Heart right ventricle (tissue), 16 donors: ENCODE data around the gene GRIK2. TPM values are rescaled to one million over a fixed set of nuclear protein-coding genes. Genes with fewer than 3 reads are reported as not detected.

Source experiments
- ATAC-seq, 8 donors: fragments of 200-7000 bp; cut with Tn5 transposase; one replicate each; pipeline ENCODE4 v1.9.1; 2020; ENCODE audit warnings: mild to moderate bottlenecking in 8 of 8, moderate library complexity in 8 of 8, moderate number of reproducible peaks in 1 of 8
- DNase-seq, 2 donors: peaks; one replicate each; pipeline ENCODE4 v3.0.0-alpha.2; 2020
- H3K27ac ChIP-seq, 10 donors: fragments of 200-600 bp; sonication (generic) in 2 of 10; one replicate each; pipeline versions ENCODE4 v1.5.0 to v1.8.0; 2020 to 2022; ENCODE audit warnings: mild to moderate bottlenecking in 3 of 10
- H3K27me3 ChIP-seq, 7 donors: fragments of 200-600 bp; one replicate each; pipeline ENCODE4 v1.8.0; 2021 to 2022; ENCODE audit warnings: mild to moderate bottlenecking in 2 of 7
- H3K36me3 ChIP-seq, 9 donors: fragments of 200-600 bp; sonication (generic) in 1 of 9; one replicate each; pipeline versions ENCODE4 v1.5.0 to v1.8.0; 2020 to 2022; ENCODE audit warnings: mild to moderate bottlenecking in 2 of 9
- H3K4me1 ChIP-seq, 9 donors: fragments of 200-600 bp; sonication (generic) in 1 of 9; one replicate each; pipeline versions ENCODE4 v1.5.0 to v1.8.0; 2020 to 2022; ENCODE audit warnings: mild to moderate bottlenecking in 4 of 9
- H3K4me3 ChIP-seq, 10 donors: fragments of 200-600 bp; sonication (generic) in 2 of 10; one replicate each; pipeline versions ENCODE4 v1.5.0 to v1.8.0; 2020 to 2022; ENCODE audit warnings: mild to moderate bottlenecking in 7 of 10, moderate library complexity in 2 of 10
- H3K9me3 ChIP-seq, 11 donors: fragments of 200-600 bp in 10 of 11; sonication (generic) in 2 of 11; one replicate each; pipeline versions ENCODE4 v1.5.0 to v1.8.0; 2013 to 2022; ENCODE audit warnings: mild to moderate bottlenecking in 2 of 11, control low read depth in 1 of 11, moderate library complexity in 1 of 11
- CTCF ChIP-seq, 9 donors: fragments of 200-600 bp; sonication (generic) in 2 of 9; IDR thresholded peaks; one replicate each; pipeline versions ENCODE4 v1.5.0 to v1.8.0; 2021 to 2022; ENCODE audit warnings: antibody characterized with exemption in 9 of 9, mild to moderate bottlenecking in 5 of 9, moderate library complexity in 1 of 9
- WGBS, 2 donors: extraction: QIAGEN DNeasy Blood & Tissue Kit; methylation state at CpG; one replicate each; pipeline ENCODE4 v1.1.7; 2013; ENCODE audit warnings: inconsistent platforms in 1 of 2; 5-methylcytosine and 5-hydroxymethylcytosine counted together
- intact Hi-C, 10 donors: fragments of 100-400 bp; cut with DNase I; formaldehyde crosslinking; loops; one replicate each; pipeline versions ENCODE4 v1.11.1 to v1.14.2; 2022
- polyA plus RNA-seq, 2 donors: library from polyadenylated mRNA; stranded (reverse); fragments of 200-250 nt; gene quantifications; one replicate each; pipeline ENCODE4 v1.2.3, GENCODE V29; 2013
- total RNA-seq, 10 donors: library from RNA; stranded (reverse); fragmentation: NEBNext Ultra II Directional in 3 of 10; extraction: Animal tissue kit (Norgen Biotek cat#: 25700) in 3 of 10; gene quantifications; one replicate each; pipeline versions ENCODE4 v1.2.1 to v1.2.4, GENCODE V29; 2021 to 2023
- donor health status: Arrhythmogenic right ventricular cardiomyopathy.
- donor health status: ischemic (EF 13 %, LVEDD 7.1; RV severe dilation, severe dysfunction).
- donor health status: healthy with polysubstance abuse.
- donor health status: DM: no; HTN: yes; CAD: no.
- donor health status: DM: no; HTN: no; CAD: no.
- donor health status: ischemic (EF 25% LVEDD 6.9; RV normal size, moderate dysfunction).
- donor health status: ischemic (EF 25% LVEDD 5.7; RV mildly dilated, moderate dysfunction).
- donor health status: healthy.
- donor health status: DM: yes; HTN: yes; CAD: no.
- donor health status: Ischemic cardiomyopathy.
- donor health status: ischemic (EF 35%, LVEDD 5.7; RV mildly dilated, moderate dysfunction).
- donor health status: nonischemic (EF 11% LVEDD 7.7; RV severe dilation, severe dysfunction).
- donor health status: DM: yes; HTN: yes; CAD: no.
- donor health status: PGD.
- donor health status: ischemic (EF 29% LVEDD 5.4; RV normal size, mild dysfunction).
- donor health status: nonischemic (EF 23%, LVEDD 6.1; RV moderate dilation, normal function).

Gene GRIK2
- total and polyA plus RNA-seq, 12 donors = 0.13 to 7.0 (median 2.5) TPM

- TF ChIP-seq CTCF (IDR thresholded peaks at IDR 0.05) = no peak
- ATAC-seq (no peak), DNase-seq (no peak)
- Histone ChIP-seq H3K4me3 (no peak overlapping the region), H3K9me3 (no peaks in the 10 kb centered on the region), H3K27ac (no peak overlapping the region), H3K4me1 (no peaks in the 10 kb centered on the region), H3K27me3 (no peaks in the 10 kb centered on the region), H3K36me3 (no peaks in the 10 kb centered on the region)
- WGBS, 2 donors = 69 to 74% methylated on average over 1 of the region's 1 CpG
- intact Hi-C loops = no loop called here
These were observed 313.1 kb downstream of the GRIK2 start for GRCh38 chr6:101706576-101706975.

GRCh38 chr6:101711518-101711917 is 318.0 kb downstream of the GRIK2 start:
- 77 to 89% methylated on average over 1 of the region's 1 CpG for WGBS, 2 donors
- no peaks in the 10 kb centered on the region for H3K4me1 ChIP-seq
- ATAC-seq (no peak), DNase-seq (no peak)
- no peaks in the 10 kb centered on the region for H3K27me3 ChIP-seq
- no peaks in the 10 kb centered on the region for H3K36me3 ChIP-seq
- TF ChIP-seq CTCF (IDR thresholded peaks at IDR 0.05) = no peak
- intact Hi-C loops = no loop called here
- H3K4me3 ChIP-seq = no peak overlapping the region
- no peak overlapping the region for H3K27ac ChIP-seq
- H3K9me3 ChIP-seq = no peaks in the 10 kb centered on the region

GRCh38 chr6:101716387-101716786 is 322.9 kb downstream of the GRIK2 start:
- no peaks in the 10 kb centered on the region for H3K9me3 ChIP-seq
- no peak overlapping the region for H3K27ac ChIP-seq
- no peak for TF ChIP-seq CTCF (IDR thresholded peaks at IDR 0.05)
- DNase-seq (no peak), ATAC-seq (no peak)
- intact Hi-C loops = no loop called here
- no peak overlapping the region for H3K4me3 ChIP-seq
- H3K36me3 ChIP-seq = no peaks in the 10 kb centered on the region
- H3K27me3 ChIP-seq = no peaks in the 10 kb centered on the region
- H3K4me1 ChIP-seq = no peaks in the 10 kb centered on the region
- WGBS, 2 donors = 85 to 88% methylated on average over 1 of the region's 1 CpG

- no peaks in the 10 kb centered on the region for H3K4me1 ChIP-seq
- no peak overlapping the region for H3K27ac ChIP-seq
- H3K4me3 ChIP-seq = no peak overlapping the region
- intact Hi-C loops = no loop called here
- no peaks in the 10 kb centered on the region for H3K27me3 ChIP-seq
- no peak for TF ChIP-seq CTCF (IDR thresholded peaks at IDR 0.05)
- H3K36me3 ChIP-seq = no peaks in the 10 kb centered on the region
- ATAC-seq (no peak), DNase-seq (no peak)
- no peaks in the 10 kb centered on the region for H3K9me3 ChIP-seq
These were observed 323.3 kb downstream of the GRIK2 start for GRCh38 chr6:101716810-101717209.

GRCh38 chr6:101719521-101719920 is 326.0 kb downstream of the GRIK2 start:
- ATAC-seq (no peak), DNase-seq (no peak)
- TF ChIP-seq CTCF (IDR thresholded peaks at IDR 0.05) = no peak
- intact Hi-C loops = no loop called here
- no peak overlapping the region for H3K27ac ChIP-seq
- H3K27me3 ChIP-seq = no peaks in the 10 kb centered on the region
- no peaks in the 10 kb centered on the region for H3K9me3 ChIP-seq
- no peaks in the 10 kb centered on the region for H3K4me1 ChIP-seq
- 49 to 63% methylated on average over 1 of the region's 1 CpG for WGBS, 2 donors
- H3K4me3 ChIP-seq = no peak overlapping the region
- no peaks in the 10 kb centered on the region for H3K36me3 ChIP-seq
